GM12878 (cell line): Measurements from ENCODE around the gene SLC11A1. TPM values are rescaled to one million over a fixed set of nuclear protein-coding genes. Genes with fewer than 3 reads are reported as not detected.

ENCODE experiments used
- ATAC-seq: fragments of 200-7000 bp; cut with Tn5 transposase; 3 replicates; pipeline ENCODE4 v1.9.1; 2020; ENCODE audit warnings: mild to moderate bottlenecking, moderate library complexity
- BruUV-seq: library from RNA; stranded (reverse); fragments of 400-500 nt; replicated peaks from 2 replicates; lab custom pipeline; 2021; lab: Mats Ljungman, UMichigan
- CTCF ChIA-PET: fragments of 300-600 bp; sonication (Branson Sonifier 250); formaldehyde crosslinking; extraction: SDS; loops from one replicate; lab custom pipeline; 2021; ENCODE audit warnings: inconsistent platforms; lab: Yijun Ruan, JAX
- POLR2A ChIA-PET: fragments of 350-600 bp; formaldehyde crosslinking; extraction: SDS; loops from one replicate; lab custom pipeline; 2021; ENCODE audit warnings: inconsistent platforms; lab: Charles Lee
- RAD21 ChIA-PET: fragments of 300-600 bp; sonication (Branson Sonifier 250); formaldehyde crosslinking; loops from one replicate; lab custom pipeline; 2023; ENCODE audit warnings: antibody characterized with exemption; ENCODE audit not compliant: unreplicated experiment; lab: Charles Lee
- SMC1A ChIA-PET: fragments of 300-600 bp; sonication (Branson Sonifier 250); formaldehyde crosslinking; loops from one replicate; lab custom pipeline; 2023; ENCODE audit not compliant: unreplicated experiment, uncharacterized antibody; lab: Charles Lee
- DNase-seq: peaks from one replicate; pipeline ENCODE4 v3.0.0-alpha.2; 2011; ENCODE audit warnings: low read depth, low spot score
- FAIRE-seq: peaks from 3 replicates; lab custom pipeline; 2011; peaks lifted over from hg19 to GRCh38; lab: Jason Lieb, UNC
- H2AFZ ChIP-seq: 2 replicates; pipeline ENCODE4 v1.6.0; 2011; ENCODE audit warnings: low read depth, low read length, control low read depth; ENCODE audit not compliant: control insufficient read depth
- H3K27ac ChIP-seq: 2 replicates; pipeline ENCODE4 v1.5.1; 2011; ENCODE audit warnings: control low read depth; ENCODE audit not compliant: control insufficient read depth, insufficient read depth
- H3K27me3 ChIP-seq, 2 experiments: replicated peaks in 1 of 2; 2 replicates each; pipeline versions ENCODE4 v1.6.0 to v1.6.1; 2011; ENCODE audit warnings: low read length in 1 of 2; ENCODE audit not compliant: control insufficient read depth in 2 of 2, insufficient read depth in 2 of 2
- H3K36me3 ChIP-seq, 2 experiments: 2 replicates each; pipeline ENCODE4 v1.5.1; 2011; ENCODE audit warnings: low read length in 1 of 2; ENCODE audit not compliant: control insufficient read depth in 2 of 2, insufficient read depth in 2 of 2
- H3K4me1 ChIP-seq: 2 replicates; pipeline ENCODE4 v1.6.1; 2011; ENCODE audit warnings: mild to moderate bottlenecking, low read length, moderate library complexity, mixed read lengths; ENCODE audit not compliant: control insufficient read depth, insufficient read depth
- H3K4me2 ChIP-seq: 2 replicates; pipeline ENCODE4 v1.6.0; 2011; ENCODE audit warnings: control low read depth; ENCODE audit not compliant: control insufficient read depth, insufficient read depth
- H3K4me3 ChIP-seq: fragments of 200-600 bp; sonication (generic); 2 replicates; pipeline ENCODE4 v1.5.1; 2016
- H3K79me2 ChIP-seq: 2 replicates; pipeline ENCODE4 v1.6.0; 2011; ENCODE audit warnings: low read length; ENCODE audit not compliant: control insufficient read depth, insufficient read depth
- H3K9ac ChIP-seq: 2 replicates; pipeline ENCODE4 v1.8.0; 2011; ENCODE audit warnings: low read length, control low read depth, mixed read lengths; ENCODE audit not compliant: control insufficient read depth, insufficient read depth
- H3K9me3 ChIP-seq: replicated peaks from 3 replicates; pipeline ENCODE4 v1.5.1; 2011; ENCODE audit warnings: mild to moderate bottlenecking, low read length; ENCODE audit not compliant: control insufficient read depth, insufficient read depth
- H4K20me1 ChIP-seq: 2 replicates; pipeline ENCODE4 v1.6.0; 2011; ENCODE audit not compliant: control insufficient read depth, insufficient read depth
- CUX1 ChIP-seq: IDR thresholded peaks from 2 replicates; pipeline ENCODE4 v1.6.1; 2012; ENCODE audit warnings: improper control_type of control experiment, low read depth, low read length; ENCODE audit not compliant: insufficient replicate concordance
- ETV6 ChIP-seq, 2 experiments: fragments of 450-650 bp in 1 of 2; IDR thresholded peaks in 1 of 2; conservative IDR thresholded peaks in 1 of 2; 2 replicates each; pipeline ENCODE4 v1.6.1; 2014; ENCODE audit warnings: antibody characterized with exemption in 1 of 2, borderline replicate concordance in 1 of 2, low read depth in 1 of 2, mild to moderate bottlenecking in 1 of 2, moderate library complexity in 1 of 2
- MEF2B ChIP-seq: fragments of 450-650 bp; IDR thresholded peaks from 2 replicates; pipeline ENCODE4 v1.6.1; 2018; ENCODE audit warnings: mild to moderate bottlenecking, moderate library complexity; ENCODE audit not compliant: partially characterized antibody, poor library complexity, severe bottlenecking
- MYC ChIP-seq: IDR thresholded peaks from 2 replicates; pipeline ENCODE4 v1.6.1; 2011; ENCODE audit warnings: mild to moderate bottlenecking, low read length, moderate library complexity, inconsistent platforms; ENCODE audit not compliant: insufficient read depth, insufficient replicate concordance, insufficient read length, severe bottlenecking
- NFIC ChIP-seq: IDR thresholded peaks from 2 replicates; pipeline ENCODE4 v1.6.1; 2012; ENCODE audit warnings: low read depth, mild to moderate bottlenecking, inconsistent platforms, low read length, moderate library complexity
- RAD21 ChIP-seq: IDR thresholded peaks from 2 replicates; pipeline ENCODE4 v1.6.1; 2011; ENCODE audit warnings: mild to moderate bottlenecking, low read depth, low read length, moderate library complexity; ENCODE audit not compliant: insufficient read depth
- ZNF217 ChIP-seq: fragments of 450-650 bp; IDR thresholded peaks from 2 replicates; pipeline ENCODE4 v1.6.1; 2017; ENCODE audit warnings: antibody characterized with exemption, mild to moderate bottlenecking
- WGBS: methylation state at CpG from one replicate; pipeline ENCODE4 v1.1.6; 2016; ENCODE audit warnings: low lambda C conversion rate; ENCODE audit not compliant: insufficient replicate concordance, insufficient coverage; ENCODE audit errors: missing lambda C conversion rate; 5-methylcytosine and 5-hydroxymethylcytosine counted together
- in situ Hi-C: fragments of 300-500 bp; cut with MboI; formaldehyde crosslinking; loops from 9 replicates; pipeline ENCODE4 v1.14.3; 2018; ENCODE audit warnings: mixed read lengths
- intact Hi-C: fragments of 100-400 bp; cut with micrococcal nuclease; formaldehyde crosslinking; loops from one replicate; pipeline ENCODE4 v1.14.2; 2022; ENCODE audit not compliant: unreplicated experiment
- polyA plus RNA-seq, 11 experiments: library from polyadenylated mRNA; depleted of rRNA in 4 of 11; unstranded in 6 of 11; stranded (reverse) in 5 of 11; fragments of >200 nt; fragmentation: Nextera tagmentation in 4 of 11; fragmentation: Illumina TruSeq in 1 of 11; extraction: Ambion mirVana in 4 of 11; extraction: Trizol in 1 of 11; gene quantifications; 1 replicate in 1 of 11; 2 replicates in 10 of 11; pipeline versions ENCODE4 v1.2.1 to v1.2.3, GENCODE V29; 2011 to 2016; ENCODE audit warnings: inconsistent platforms in 2 of 11, missing spikeins in 2 of 11, low read depth in 1 of 11
- total RNA-seq, 4 experiments: library from RNA; depleted of rRNA in 3 of 4; stranded (reverse); fragments of >200 nt in 3 of 4; fragmentation: Illumina TruSeq in 1 of 4; extraction: Trizol in 1 of 4; gene quantifications; 2 replicates each; pipeline versions ENCODE4 v1.2.1 to v1.2.3, GENCODE V29; 2013 to 2021

SLC11A1 gene
- total and polyA plus RNA-seq, 10 of the 15 experiments (the other 5 are each of a cell fraction or from before 2014, with no cell fraction given) = 0.03 to 0.38 (median 0.12) TPM

- no TSS peak for BruUV-seq
- ChIA-PET RAD21 (no interaction called here), SMC1A (no interaction called here), POLR2A (no interaction called here), CTCF (no interaction called here)
- intact Hi-C loops (no loop called here), in situ Hi-C loops (loop anchor here (25.0 kb wide), 1 partner anchor 100 kb away; the partner anchor contains the start of gene TMBIM1)
- Histone ChIP-seq H3K4me2 (peak overlapping the region; percentile 20), H3K27ac (no peak overlapping the region), H3K79me2 (no peaks in the 10 kb centered on the region), H3K4me1 (no peaks in the 10 kb centered on the region), H3K36me3 (no peaks in the 10 kb centered on the region), H3K9ac (no peak overlapping the region), H3K9me3 (no peaks in the 10 kb centered on the region), H4K20me1 (no peaks in the 10 kb centered on the region), H3K4me3 (no peak overlapping the region), H2AFZ (peak overlapping the region; percentile 28), H3K27me3 (no peaks in the 10 kb centered on the region; a peak in 2 of 4 replicates)
- no peak for TF ChIP-seq RAD21
- ATAC-seq (0 out of 3 replicates have a peak, but pooled peaks have one; percentile 30), DNase-seq (no peak), FAIRE-seq (no peak)
- 33% methylated on average over 36 of the region's 38 CpGs for WGBS
Observed at GRCh38 chr2:218387369-218388194, 5.5 kb downstream of the SLC11A1 start.

GRCh38 chr2:218389333-218390150 is 7.5 kb downstream of the SLC11A1 start:
- Histone ChIP-seq H3K27me3 (no peaks in the 10 kb centered on the region; a peak in 2 of 4 replicates), H4K20me1 (no peaks in the 10 kb centered on the region), H3K36me3 (no peaks in the 10 kb centered on the region), H3K9me3 (no peaks in the 10 kb centered on the region), H3K9ac (no peak overlapping the region), H3K4me2 (no peak overlapping the region), H3K4me3 (no peak overlapping the region), H2AFZ (no peak overlapping the region), H3K4me1 (peaks cover 7% of the 10 kb centered on the region), H3K79me2 (no peaks in the 10 kb centered on the region), H3K27ac (no peak overlapping the region)
- ATAC-seq (no peak), DNase-seq (no peak), FAIRE-seq (no peak)
- intact Hi-C loops = no loop called here
- 71% methylated on average over 17 of the region's 17 CpGs for WGBS
- ChIA-PET POLR2A (no interaction called here), CTCF (interaction anchor here (1.2 kb wide), 1 partner anchor 88 kb away, joined by 5 read pairs; no protein-coding TSS in a partner anchor), SMC1A (no interaction called here), RAD21 (no interaction called here)
- no TSS peak for BruUV-seq
- in situ Hi-C loops = loop anchor here (25.0 kb wide), 1 partner anchor 102 kb away; the partner anchor contains the start of gene TMBIM1
- no peak for TF ChIP-seq ETV6 (conservative IDR thresholded peaks at IDR 0.05 in 1 of 2, IDR thresholded peaks at IDR 0.05 in 1 of 2; ENCODE audit: borderline replicate concordance in 1 of 2, low read depth in 1 of 2)
- no peak for TF ChIP-seq MYC
- no peak for TF ChIP-seq ZNF217
- TF ChIP-seq NFIC = no peak
- TF ChIP-seq MEF2B = no peak
- no peak for TF ChIP-seq CUX1
